GM23248 (cell line): ENCODE measurements around the gene RAB40A. TPM values are rescaled to one million over a fixed set of nuclear protein-coding genes. Genes with fewer than 3 reads are reported as not detected.

ENCODE experiments used
- DNase-seq: peaks from one replicate; pipeline ENCODE4 v3.0.0-alpha.2; 2015
- H2AFZ ChIP-seq: fragments of 200-600 bp; sonication (generic); 2 replicates; pipeline ENCODE4 v1.6.1; 2016; ENCODE audit warnings: antibody characterized with exemption
- H3F3A ChIP-seq: fragments of 200-600 bp; sonication (generic); 2 replicates; pipeline ENCODE4 v1.6.1; 2016; ENCODE audit warnings: mild to moderate bottlenecking, antibody characterized with exemption, mixed run types; ENCODE audit not compliant: insufficient read depth
- H3K27ac ChIP-seq: fragments of 200-600 bp; sonication (generic); 2 replicates; pipeline ENCODE4 v1.5.1; 2016; ENCODE audit warnings: mild to moderate bottlenecking
- H3K27me3 ChIP-seq: fragments of 200-600 bp; sonication (generic); replicated peaks from 2 replicates; pipeline ENCODE4 v1.6.1; 2016; ENCODE audit warnings: mild to moderate bottlenecking; ENCODE audit not compliant: insufficient read depth
- H3K36me3 ChIP-seq: fragments of 200-600 bp; sonication (generic); 2 replicates; pipeline ENCODE4 v1.6.1; 2016; ENCODE audit warnings: low read depth, mild to moderate bottlenecking
- H3K4me1 ChIP-seq: fragments of 200-600 bp; sonication (generic); 2 replicates; pipeline ENCODE4 v1.6.1; 2016; ENCODE audit warnings: mild to moderate bottlenecking; ENCODE audit not compliant: insufficient read depth
- H3K4me2 ChIP-seq: fragments of 200-600 bp; sonication (generic); one replicate; pipeline ENCODE4 v1.6.1; 2016; ENCODE audit warnings: mild to moderate bottlenecking; ENCODE audit not compliant: unreplicated experiment
- H3K4me3 ChIP-seq: fragments of 200-600 bp; sonication (generic); 2 replicates; pipeline ENCODE4 v1.5.1; 2016; ENCODE audit warnings: mild to moderate bottlenecking
- H3K79me2 ChIP-seq: fragments of 200-600 bp; sonication (generic); 2 replicates; pipeline ENCODE4 v1.6.1; 2016; ENCODE audit warnings: mild to moderate bottlenecking; ENCODE audit not compliant: insufficient read depth
- H3K9ac ChIP-seq: fragments of 200-600 bp; sonication (generic); 2 replicates; pipeline ENCODE4 v1.6.1; 2016; ENCODE audit warnings: mild to moderate bottlenecking
- H3K9me2 ChIP-seq: fragments of 200-600 bp; sonication (generic); 2 replicates; pipeline ENCODE4 v1.6.1; 2016; ENCODE audit warnings: mixed run types, mild to moderate bottlenecking, moderate library complexity; ENCODE audit not compliant: insufficient read depth
- H3K9me3 ChIP-seq: fragments of 200-600 bp; sonication (generic); one replicate; pipeline ENCODE4 v1.6.1; 2017; ENCODE audit warnings: low read depth
- H4K20me1 ChIP-seq: fragments of 200-600 bp; sonication (generic); 2 replicates; pipeline ENCODE4 v1.6.0; 2016; ENCODE audit not compliant: insufficient read depth
- EZH2 ChIP-seq: fragments of 200-600 bp; sonication (generic); IDR thresholded peaks from 2 replicates; pipeline ENCODE4 v1.6.1; 2018; ENCODE audit warnings: antibody characterized with exemption, mild to moderate bottlenecking; ENCODE audit not compliant: insufficient read depth, poor library complexity, severe bottlenecking
- EZH2phosphoT487 ChIP-seq: fragments of 200-600 bp; sonication (generic); IDR thresholded peaks from 2 replicates; pipeline ENCODE4 v1.6.1; 2018; ENCODE audit warnings: antibody characterized with exemption, moderate library complexity, mild to moderate bottlenecking, low read depth; ENCODE audit not compliant: insufficient read depth
- WGBS, 2 experiments: methylation state at CpG; one replicate each; pipeline ENCODE4 v1.1.6; 2015 to 2017; ENCODE audit warnings: low lambda C conversion rate in 2 of 2, low coverage in 1 of 2; ENCODE audit errors: missing lambda C conversion rate in 2 of 2; 5-methylcytosine and 5-hydroxymethylcytosine counted together
- in situ Hi-C: fragments of 300-500 bp; cut with MboI; formaldehyde crosslinking; loops from 2 replicates; pipeline ENCODE4 v1.15.0; 2020
- polyA plus RNA-seq: library from polyadenylated mRNA; unstranded; fragments of >200 nt; fragmentation: Nextera tagmentation; extraction: Ambion mirVana; gene quantifications from 2 replicates; pipeline ENCODE4 v1.2.1, GENCODE V29; 2016
- total RNA-seq: library from RNA; depleted of rRNA; stranded (reverse); fragments of >200 nt; shearing (Covaris generic); gene quantifications from 2 replicates; pipeline ENCODE4 v1.2.3, GENCODE V29; 2014

RAB40A gene
- total and polyA plus RNA-seq, 2 experiments from 2014 or later: 0.34 TPM; not detected in 1

DNA sequence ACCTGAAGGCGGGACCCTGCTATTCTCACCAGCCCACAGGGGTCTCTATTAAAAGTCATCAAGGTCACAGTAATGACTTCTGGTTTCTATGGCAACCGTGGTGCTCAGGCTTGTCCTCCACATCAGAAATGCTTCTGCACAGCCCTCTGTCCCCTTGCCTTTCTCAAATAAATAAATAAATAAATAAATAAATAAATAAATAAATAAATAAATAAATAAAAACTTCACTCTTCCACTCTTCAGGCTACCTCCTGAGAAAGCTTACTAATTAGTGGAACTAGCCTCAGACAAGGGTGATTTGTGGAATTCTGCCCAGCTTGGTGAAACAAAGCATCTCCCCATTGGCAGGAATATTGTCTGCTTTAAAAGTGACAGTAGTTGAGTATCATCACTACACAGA lies 5.5 kb upstream of the RAB40A start:
- no peaks in the 10 kb centered on the region for H3K36me3 ChIP-seq
- TF ChIP-seq EZH2: no peak
- no peak for TF ChIP-seq EZH2phosphoT487
- no peaks in the 10 kb centered on the region for H4K20me1 ChIP-seq
- H3K4me1 ChIP-seq: no peaks in the 10 kb centered on the region
- H3K9ac ChIP-seq: no peak overlapping the region
- no peak overlapping the region for H3K4me3 ChIP-seq
- H3K9me3 ChIP-seq: no peaks in the 10 kb centered on the region
- no peaks in the 10 kb centered on the region for H3F3A ChIP-seq
- 87 to 90% methylated on average over 2 of the region's 2 CpGs for WGBS, 2 experiments
- H3K9me2 ChIP-seq: no peaks in the 10 kb centered on the region
- H3K79me2 ChIP-seq: no peaks in the 10 kb centered on the region
- no peak overlapping the region for H2AFZ ChIP-seq
- no peak overlapping the region for H3K4me2 ChIP-seq
- in situ Hi-C loops: no loop called here
- no peaks in the 10 kb centered on the region for H3K27me3 ChIP-seq
- DNase-seq: no peak
- no peak overlapping the region for H3K27ac ChIP-seq

DNA sequence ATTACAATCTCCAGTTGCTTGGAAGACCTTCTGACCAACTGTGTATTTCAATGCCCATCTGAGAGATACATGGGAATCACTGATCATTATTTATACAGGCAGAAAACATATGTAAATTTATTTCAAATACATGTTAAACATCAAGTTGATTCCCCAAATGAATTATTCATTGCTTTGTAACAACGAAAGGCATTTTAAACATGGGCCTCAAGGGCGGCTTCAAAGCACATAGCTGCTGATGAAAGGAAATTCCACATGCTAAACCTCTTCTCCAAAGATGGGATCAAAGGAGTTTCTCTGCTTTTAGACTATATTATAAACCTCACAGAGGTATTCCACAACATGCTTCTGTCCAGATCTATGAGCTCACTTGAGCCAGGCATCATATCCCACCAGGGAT lies 4.3 kb upstream of the RAB40A start:
- Histone ChIP-seq H3K27me3 (no peaks in the 10 kb centered on the region), H4K20me1 (no peaks in the 10 kb centered on the region), H3K4me2 (no peak overlapping the region), H3K27ac (no peak overlapping the region), H3K9me2 (no peaks in the 10 kb centered on the region), H3K4me3 (no peak overlapping the region), H2AFZ (no peak overlapping the region), H3K36me3 (no peaks in the 10 kb centered on the region), H3K9me3 (no peaks in the 10 kb centered on the region), H3K79me2 (no peaks in the 10 kb centered on the region), H3K4me1 (no peaks in the 10 kb centered on the region), H3F3A (no peaks in the 10 kb centered on the region), H3K9ac (no peak overlapping the region)
- no peak for TF ChIP-seq EZH2phosphoT487
- no peak for TF ChIP-seq EZH2
- no peak for DNase-seq
- in situ Hi-C loops: no loop called here
- WGBS, 2 experiments: 66 to 77% methylated on average over 2 of the region's 2 CpGs

DNA sequence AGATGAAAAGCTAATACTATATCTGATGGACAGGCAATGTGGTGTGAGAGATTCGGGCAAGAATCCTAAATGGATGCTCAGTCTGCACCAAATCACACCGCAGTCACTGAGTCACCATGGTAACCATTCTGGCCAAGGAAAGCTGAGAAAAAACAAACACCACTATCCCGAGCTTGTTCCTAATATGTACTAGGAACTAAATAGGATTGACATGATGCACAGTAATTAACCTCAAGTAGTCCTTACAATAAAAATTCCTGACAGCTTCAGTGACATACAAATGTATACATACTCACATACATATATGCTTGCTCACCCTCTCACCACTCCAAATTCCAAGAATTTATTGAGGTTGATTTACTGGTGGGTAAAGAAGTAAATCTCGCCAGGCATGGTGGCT lies 1.1 kb upstream of the RAB40A start:
- 64 to 70% methylated on average over 4 of the region's 4 CpGs for WGBS, 2 experiments

DNA sequence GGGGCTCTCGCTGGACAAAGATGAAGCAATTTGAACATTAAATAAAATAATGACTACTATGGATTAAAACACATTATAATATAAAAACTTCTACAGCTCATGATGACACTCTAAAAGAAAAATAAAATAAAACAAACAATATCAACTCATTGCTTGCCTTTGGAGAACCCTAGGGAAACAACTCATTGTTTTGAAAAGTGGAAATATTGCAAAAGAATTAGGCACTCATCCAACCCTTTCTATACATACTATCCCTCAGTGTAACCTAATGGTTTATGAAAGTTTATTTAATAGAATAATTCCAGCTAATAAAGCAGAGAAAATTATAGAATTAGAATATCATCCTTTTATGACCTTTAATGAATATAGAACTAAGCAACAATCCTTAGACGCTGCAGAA lies 718 bp downstream of the RAB40A start:
- H3K79me2 ChIP-seq: no peaks in the 10 kb centered on the region
- in situ Hi-C loops: no loop called here
- H3K27me3 ChIP-seq: no peaks in the 10 kb centered on the region
- no peak for DNase-seq
- WGBS, 2 experiments: 94 to 98% methylated on average over 2 of the region's 2 CpGs
- H3K4me2 ChIP-seq: no peak overlapping the region
- no peak overlapping the region for H2AFZ ChIP-seq
- H4K20me1 ChIP-seq: no peaks in the 10 kb centered on the region
- TF ChIP-seq EZH2phosphoT487: no peak
- TF ChIP-seq EZH2: no peak
- H3K9me3 ChIP-seq: no peaks in the 10 kb centered on the region
- H3K9me2 ChIP-seq: no peaks in the 10 kb centered on the region
- H3K9ac ChIP-seq: no peak overlapping the region
- no peaks in the 10 kb centered on the region for H3K36me3 ChIP-seq
- no peak overlapping the region for H3K27ac ChIP-seq
- no peak overlapping the region for H3K4me3 ChIP-seq
- H3K4me1 ChIP-seq: peaks cover 10% of the 10 kb centered on the region; the same call in 1 of the 2 replicates
- H3F3A ChIP-seq: no peaks in the 10 kb centered on the region

More for the DNA sequence above, 1.1 kb upstream of the RAB40A start:
- Histone ChIP-seq H4K20me1 (no peaks in the 10 kb centered on the region), H3K4me2 (no peak overlapping the region), H3K36me3 (no peaks in the 10 kb centered on the region), H3K9me2 (no peaks in the 10 kb centered on the region), H3K9me3 (no peaks in the 10 kb centered on the region), H3F3A (no peaks in the 10 kb centered on the region), H3K27me3 (no peaks in the 10 kb centered on the region), H3K27ac (no peak overlapping the region), H3K9ac (no peak overlapping the region), H2AFZ (no peak overlapping the region), H3K4me1 (peaks cover 10% of the 10 kb centered on the region; the same call in 1 of the 2 replicates), H3K79me2 (no peaks in the 10 kb centered on the region), H3K4me3 (no peak overlapping the region)
- TF ChIP-seq EZH2phosphoT487 (no peak), EZH2 (no peak)
- DNase-seq: peak; percentile 35
- in situ Hi-C loops: no loop called here

DNA sequence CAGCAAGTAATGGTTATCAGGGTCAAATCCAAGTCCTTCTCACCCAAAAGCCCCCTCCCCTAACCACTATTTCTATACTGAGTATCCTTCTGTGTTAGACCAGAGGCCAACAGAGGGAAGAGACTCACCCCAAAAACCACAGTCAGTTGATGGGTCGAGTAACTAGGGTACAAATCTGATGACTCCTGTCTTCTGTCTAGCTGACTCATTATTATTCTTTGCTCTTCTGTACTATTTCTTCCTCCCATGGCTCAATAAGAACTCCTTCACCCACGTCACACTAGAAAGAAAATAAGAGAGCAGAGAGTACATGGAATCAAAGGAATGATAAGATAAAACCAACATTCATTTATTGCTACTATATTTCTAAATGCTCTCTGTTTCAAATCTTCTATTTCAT lies 2.0 kb downstream of the RAB40A start:
- in situ Hi-C loops: no loop called here
- Histone ChIP-seq H3K4me3 (no peak overlapping the region), H3K79me2 (no peaks in the 10 kb centered on the region), H4K20me1 (no peaks in the 10 kb centered on the region), H3K9me2 (no peaks in the 10 kb centered on the region), H3K36me3 (no peaks in the 10 kb centered on the region), H3K4me2 (peak overlapping the region; percentile 35), H2AFZ (no peak overlapping the region), H3K4me1 (peaks cover 10% of the 10 kb centered on the region; the same call in 1 of the 2 replicates), H3K27me3 (no peaks in the 10 kb centered on the region), H3F3A (no peaks in the 10 kb centered on the region), H3K9me3 (no peaks in the 10 kb centered on the region), H3K9ac (no peak overlapping the region), H3K27ac (peak overlapping the region; percentile 27; the same call in 1 of the 2 replicates)
- WGBS, 2 experiments: 0 to 11% methylated on average over 2 of the region's 2 CpGs
- TF ChIP-seq EZH2: no peak
- TF ChIP-seq EZH2phosphoT487: no peak
- peak; percentile 58 for DNase-seq
